Adrenal gland (tissue), 12 donors: Measurements from ENCODE around the gene PDGFRA. TPM values are rescaled to one million over a fixed set of nuclear protein-coding genes. Genes with fewer than 3 reads are reported as not detected.

Experiments used
- DNase-seq, 7 donors: peaks; one replicate each; pipeline ENCODE4 v3.0.0-alpha.2; 2019 to 2020
- H3K27ac ChIP-seq, 5 donors: fragments of 200-600 bp; sonication (generic) in 4 of 5; 1 replicate in 3 of 5; 2 replicates in 2 of 5; pipeline versions ENCODE4 v1.5.1 to v1.8.0; 2016 to 2020; ENCODE audit warnings: mild to moderate bottlenecking in 1 of 5
- H3K27me3 ChIP-seq: fragments of 200-600 bp; 2 replicates; pipeline ENCODE4 v1.8.0; 2021
- H3K36me3 ChIP-seq, 2 donors: fragments of 200-600 bp; replicated peaks in 1 of 2; 1 replicate in 1 of 2; 2 replicates in 1 of 2; pipeline versions ENCODE4 v1.5.1 to v1.8.0; 2018 to 2022
- H3K4me1 ChIP-seq, 2 donors: fragments of 200-600 bp; replicated peaks in 1 of 2; 1 replicate in 1 of 2; 2 replicates in 1 of 2; pipeline versions ENCODE4 v1.5.1 to v1.8.0; 2018 to 2021
- H3K4me3 ChIP-seq, 4 donors: fragments of 200-600 bp; sonication (generic) in 3 of 4; one replicate each; pipeline ENCODE4 v1.5.1; 2016 to 2018
- H3K9me3 ChIP-seq, 3 donors: fragments of 200-600 bp; sonication (generic) in 1 of 3; replicated peaks in 1 of 3; 1 replicate in 2 of 3; 2 replicates in 1 of 3; pipeline versions ENCODE4 v1.5.1 to v1.8.0; 2016 to 2021
- POLR2A ChIP-seq, 2 donors: fragments of 450-650 bp; IDR thresholded peaks; one replicate each; pipeline ENCODE4 v1.6.1; 2017; ENCODE audit warnings: antibody characterized with exemption in 2 of 2, mild to moderate bottlenecking in 2 of 2, moderate library complexity in 1 of 2
- WGBS, 4 donors: extraction: QIAGEN DNeasy Blood & Tissue Kit in 2 of 4; methylation state at CpG; one replicate each; pipeline versions ENCODE4 v1.1.5 to v1.1.7; 2013 to 2017; 5-methylcytosine and 5-hydroxymethylcytosine counted together
- intact Hi-C, 2 donors: fragments of 100-400 bp; cut with DNase I; formaldehyde crosslinking; loops; one replicate each; pipeline versions ENCODE4 v1.14.1 to v1.15.0; 2022 to 2023
- polyA plus RNA-seq, 3 donors: library from polyadenylated mRNA; stranded (reverse); fragments of 200-250 nt in 2 of 3; fragments of 350-450 nt in 1 of 3; fragmentation: Illumina TruSeq in 1 of 3; extraction: RNeasy Lipid Tissue Mini Kit (QIAGEN cat#74804) in 1 of 3; gene quantifications; one replicate each; pipeline ENCODE4 v1.2.3, GENCODE V29; 2013 to 2014
- total RNA-seq, 9 donors: library from RNA; depleted of rRNA in 4 of 9; stranded (reverse); fragments of >200 nt in 4 of 9; fragments of 120-200 nt in 1 of 9; fragmentation: NEBNext Ultra II Directional in 1 of 9; extraction: Animal tissue kit (Norgen Biotek cat#: 25700) in 1 of 9; gene quantifications; one replicate each; pipeline versions ENCODE4 v1.1.0 to v1.2.4, GENCODE V29; 2013 to 2023
- TF ChIP-seq, protein P1 (sequence below), 6 experiments: fragments of 450-650 bp in 4 of 6; fragments of 200-600 bp in 2 of 6; sonication (generic) in 1 of 6; IDR thresholded peaks; 1 replicate in 5 of 6; 2 replicates in 1 of 6; pipeline versions ENCODE4 v1.5.1 to v1.8.0; 2016 to 2021; ENCODE audit warnings: antibody characterized with exemption in 6 of 6, mild to moderate bottlenecking in 2 of 6, moderate library complexity in 1 of 6
- donor health status: healthy with polysubstance abuse.
- donor health status: Bipolar disorder and iron deficiency.
- donor health status: DM: yes; HTN: yes; CAD: no.
- donor health status: DM: no; HTN: no; CAD: no.
- donor health status: DM: no; HTN: no; CAD: no.
- donor health status: DM: yes; HTN: yes; CAD: no.

PDGFRA gene
- total and polyA plus RNA-seq, 12 donors = 14.5 to 182 (median 90.9) TPM

DNA sequence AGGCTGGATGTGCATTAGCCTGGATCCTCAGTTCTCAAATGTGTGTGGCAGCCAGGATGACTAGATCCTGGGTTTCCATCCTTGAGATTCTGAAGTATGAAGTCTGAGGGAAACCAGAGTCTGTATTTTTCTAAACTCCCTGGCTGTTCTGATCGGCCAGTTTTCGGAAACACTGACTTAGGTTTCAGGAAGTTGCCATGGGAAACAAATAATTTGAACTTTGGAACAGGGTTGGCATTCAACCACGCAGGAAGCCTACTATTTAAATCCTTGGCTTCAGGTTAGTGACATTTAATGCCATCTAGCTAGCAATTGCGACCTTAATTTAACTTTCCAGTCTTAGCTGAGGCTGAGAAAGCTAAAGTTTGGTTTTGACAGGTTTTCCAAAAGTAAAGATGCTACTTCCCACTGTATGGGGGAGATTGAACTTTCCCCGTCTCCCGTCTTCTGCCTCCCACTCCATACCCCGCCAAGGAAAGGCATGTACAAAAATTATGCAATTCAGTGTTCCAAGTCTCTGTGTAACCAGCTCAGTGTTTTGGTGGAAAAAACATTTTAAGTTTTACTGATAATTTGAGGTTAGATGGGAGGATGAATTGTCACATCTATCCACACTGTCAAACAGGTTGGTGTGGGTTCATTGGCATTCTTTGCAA lies 67.6 kb downstream of the PDGFRA start:
- no peak for DNase-seq
- peaks cover 0 to 3% of the 10 kb centered on the region in 2 donors for H3K36me3 ChIP-seq
- no peaks in the 10 kb centered on the region for H3K27me3 ChIP-seq
- TF ChIP-seq POLR2A (IDR thresholded peaks at IDR 0.05) = no peak
- TF ChIP-seq, protein P1, sequence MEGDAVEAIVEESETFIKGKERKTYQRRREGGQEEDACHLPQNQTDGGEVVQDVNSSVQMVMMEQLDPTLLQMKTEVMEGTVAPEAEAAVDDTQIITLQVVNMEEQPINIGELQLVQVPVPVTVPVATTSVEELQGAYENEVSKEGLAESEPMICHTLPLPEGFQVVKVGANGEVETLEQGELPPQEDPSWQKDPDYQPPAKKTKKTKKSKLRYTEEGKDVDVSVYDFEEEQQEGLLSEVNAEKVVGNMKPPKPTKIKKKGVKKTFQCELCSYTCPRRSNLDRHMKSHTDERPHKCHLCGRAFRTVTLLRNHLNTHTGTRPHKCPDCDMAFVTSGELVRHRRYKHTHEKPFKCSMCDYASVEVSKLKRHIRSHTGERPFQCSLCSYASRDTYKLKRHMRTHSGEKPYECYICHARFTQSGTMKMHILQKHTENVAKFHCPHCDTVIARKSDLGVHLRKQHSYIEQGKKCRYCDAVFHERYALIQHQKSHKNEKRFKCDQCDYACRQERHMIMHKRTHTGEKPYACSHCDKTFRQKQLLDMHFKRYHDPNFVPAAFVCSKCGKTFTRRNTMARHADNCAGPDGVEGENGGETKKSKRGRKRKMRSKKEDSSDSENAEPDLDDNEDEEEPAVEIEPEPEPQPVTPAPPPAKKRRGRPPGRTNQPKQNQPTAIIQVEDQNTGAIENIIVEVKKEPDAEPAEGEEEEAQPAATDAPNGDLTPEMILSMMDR (IDR thresholded peaks at IDR 0.05) = no peak
- no peaks in the 10 kb centered on the region for H3K9me3 ChIP-seq
- H3K4me1 ChIP-seq = no peaks in the 10 kb centered on the region
- intact Hi-C loops = no loop called here
- peak overlapping the region in 1 of 5 donors; percentile 44 for H3K27ac ChIP-seq
- no peak overlapping the region for H3K4me3 ChIP-seq
- WGBS, 4 donors = 69 to 77% (median 73%) methylated on average over 7 of the region's 7 CpGs

DNA sequence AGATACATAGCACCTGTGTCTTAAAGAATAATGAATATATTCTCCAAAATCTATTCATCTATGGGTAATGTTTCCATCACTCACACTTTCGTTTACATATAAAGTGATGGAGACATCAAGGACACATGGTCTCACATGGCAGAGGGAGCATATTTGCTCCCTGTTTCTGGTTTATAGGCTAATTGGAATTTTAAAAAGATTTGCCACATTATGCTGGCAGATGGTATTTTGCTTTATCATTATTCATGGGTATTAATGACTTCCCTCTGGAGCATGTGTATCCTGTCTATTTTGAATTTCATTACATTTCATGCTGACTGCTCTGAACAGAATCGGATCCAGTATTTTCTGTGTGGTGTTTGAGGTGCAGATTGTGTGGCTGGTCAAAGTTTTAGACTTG lies 79.0 kb downstream of the PDGFRA start:
- TF ChIP-seq, protein P1 (IDR thresholded peaks at IDR 0.05) = no peak
- no peak for TF ChIP-seq POLR2A (IDR thresholded peaks at IDR 0.05)
- no peak overlapping the region for H3K27ac ChIP-seq
- intact Hi-C loops = no loop called here
- no peak overlapping the region for H3K4me3 ChIP-seq
- H3K9me3 ChIP-seq = no peaks in the 10 kb centered on the region
- 51 to 60% (median 57%) methylated on average over 2 of the region's 2 CpGs for WGBS, 4 donors
- no peak for DNase-seq
- no peaks in the 10 kb centered on the region for H3K27me3 ChIP-seq
- H3K36me3 ChIP-seq = no peaks in the 10 kb centered on the region
- H3K4me1 ChIP-seq = no peaks in the 10 kb centered on the region

DNA sequence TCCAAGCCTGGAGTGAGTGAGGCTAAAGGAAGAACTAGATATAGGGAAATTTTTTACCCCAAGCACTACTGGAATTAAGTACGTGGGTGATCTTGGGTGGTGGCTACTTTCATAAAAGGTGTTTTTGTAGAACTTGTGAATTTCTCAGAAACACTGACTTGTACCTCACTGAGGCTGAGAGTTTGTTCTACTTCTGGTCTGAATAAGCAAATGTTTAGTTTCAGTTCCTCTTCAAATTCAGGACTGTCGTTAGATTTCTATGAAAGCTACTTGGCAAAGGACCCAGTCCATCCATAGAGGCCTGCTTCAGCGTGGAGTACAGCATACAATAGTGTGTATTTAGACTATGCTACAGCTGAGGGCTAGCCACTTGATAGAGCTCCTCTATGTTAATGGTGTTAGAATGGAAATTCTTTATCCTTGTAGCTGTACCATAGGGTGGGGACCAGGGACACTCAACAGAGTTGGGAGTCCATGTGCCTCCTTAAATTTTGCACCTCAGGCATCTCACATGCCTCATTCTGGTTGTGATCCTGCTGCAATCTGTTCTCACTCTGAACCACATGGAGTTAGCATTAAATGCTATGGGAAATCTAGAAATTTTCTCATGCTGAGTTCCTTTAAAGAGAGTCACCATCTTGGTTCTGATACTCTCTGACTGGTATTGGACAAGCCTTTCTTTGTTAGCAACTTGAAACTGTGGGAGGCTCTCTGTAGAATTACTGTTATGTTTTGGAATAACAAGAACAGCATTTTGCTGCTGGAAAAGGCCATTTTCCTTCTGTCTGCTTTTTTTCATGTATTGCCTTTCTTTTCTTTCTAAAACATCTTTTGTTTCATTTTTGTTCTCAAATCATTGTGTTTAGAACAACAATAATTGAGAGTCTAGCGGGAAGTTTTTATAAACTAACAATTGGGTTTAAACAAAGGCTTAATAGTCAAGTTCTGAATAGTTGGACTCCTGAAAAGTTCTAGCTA lies 86.8 kb downstream of the PDGFRA start:
- no peak for DNase-seq
- H3K9me3 ChIP-seq = no peaks in the 10 kb centered on the region
- WGBS, 4 donors = 73 to 82% (median 79%) methylated on average over 4 of the region's 4 CpGs
- TF ChIP-seq, protein P1 (IDR thresholded peaks at IDR 0.05) = no peak
- no peak for TF ChIP-seq POLR2A (IDR thresholded peaks at IDR 0.05)
- intact Hi-C loops = no loop called here
- H3K4me1 ChIP-seq = no peaks in the 10 kb centered on the region
- no peak overlapping the region for H3K4me3 ChIP-seq
- no peak overlapping the region for H3K27ac ChIP-seq
- no peaks in the 10 kb centered on the region for H3K27me3 ChIP-seq
- H3K36me3 ChIP-seq = no peaks in the 10 kb centered on the region

- 83 to 89% (median 85%) methylated on average over 2 of the region's 2 CpGs for WGBS, 4 donors
- TF ChIP-seq POLR2A (IDR thresholded peaks at IDR 0.05) = no peak
- TF ChIP-seq, protein P1 (IDR thresholded peaks at IDR 0.05) = no peak
- Histone ChIP-seq H3K4me3 (no peak overlapping the region), H3K27ac (no peak overlapping the region), H3K9me3 (no peaks in the 10 kb centered on the region), H3K4me1 (no peaks in the 10 kb centered on the region), H3K27me3 (no peaks in the 10 kb centered on the region), H3K36me3 (no peaks in the 10 kb centered on the region)
- intact Hi-C loops = no loop called here
- DNase-seq = no peak
Measured at GRCh38 chr4:54317690-54318089, 88.6 kb downstream of the PDGFRA start.
